22Rv1 (cell line): Measurements from ENCODE around the gene ISYNA1.

Experiments
- ZFX ChIP-seq: fragments of 450-650 bp; IDR thresholded peaks from 2 replicates; pipeline ENCODE4 v1.6.1; 2017; ENCODE audit warnings: antibody characterized with exemption, borderline replicate concordance
- TF ChIP-seq, protein P1 (sequence below): fragments of 450-650 bp; IDR thresholded peaks from 2 replicates; pipeline ENCODE4 v1.5.1; 2017; ENCODE audit warnings: mild to moderate bottlenecking

DNA sequence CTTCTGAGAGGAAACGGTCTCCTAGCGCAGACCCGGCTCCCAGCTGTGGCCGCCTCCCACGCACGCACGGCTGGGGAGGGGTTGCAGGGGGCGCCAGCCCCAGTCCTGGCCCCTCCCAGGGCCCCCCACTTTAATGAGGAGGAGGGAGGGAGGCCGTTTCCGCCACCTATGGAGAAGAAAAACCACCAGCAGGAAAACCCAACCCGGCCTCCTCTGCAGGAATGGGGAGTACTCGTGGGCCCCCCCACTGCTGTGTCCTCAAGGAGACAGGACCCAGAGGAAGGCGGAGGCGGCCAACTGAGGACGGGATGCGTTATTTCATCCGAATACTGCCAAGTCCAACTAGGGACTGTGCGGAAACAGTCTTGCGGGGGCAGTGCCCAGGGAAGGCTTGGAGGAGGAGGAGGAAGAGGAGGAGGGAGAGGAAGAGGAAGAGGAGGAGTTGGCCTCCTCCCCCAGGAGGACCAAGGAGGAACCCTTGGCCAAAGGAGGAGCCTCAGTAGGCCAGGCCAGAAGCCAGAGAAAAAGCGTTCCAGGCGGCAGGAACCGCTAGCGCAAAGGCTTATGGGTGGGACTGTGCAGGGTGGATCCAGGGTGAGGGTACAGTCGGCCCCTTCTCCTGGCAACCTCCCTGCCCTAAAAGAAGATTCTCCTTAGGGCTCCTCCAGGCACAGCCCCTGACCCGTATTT, 22.6 kb downstream of the ISYNA1 start:
- TF ChIP-seq, protein P1, sequence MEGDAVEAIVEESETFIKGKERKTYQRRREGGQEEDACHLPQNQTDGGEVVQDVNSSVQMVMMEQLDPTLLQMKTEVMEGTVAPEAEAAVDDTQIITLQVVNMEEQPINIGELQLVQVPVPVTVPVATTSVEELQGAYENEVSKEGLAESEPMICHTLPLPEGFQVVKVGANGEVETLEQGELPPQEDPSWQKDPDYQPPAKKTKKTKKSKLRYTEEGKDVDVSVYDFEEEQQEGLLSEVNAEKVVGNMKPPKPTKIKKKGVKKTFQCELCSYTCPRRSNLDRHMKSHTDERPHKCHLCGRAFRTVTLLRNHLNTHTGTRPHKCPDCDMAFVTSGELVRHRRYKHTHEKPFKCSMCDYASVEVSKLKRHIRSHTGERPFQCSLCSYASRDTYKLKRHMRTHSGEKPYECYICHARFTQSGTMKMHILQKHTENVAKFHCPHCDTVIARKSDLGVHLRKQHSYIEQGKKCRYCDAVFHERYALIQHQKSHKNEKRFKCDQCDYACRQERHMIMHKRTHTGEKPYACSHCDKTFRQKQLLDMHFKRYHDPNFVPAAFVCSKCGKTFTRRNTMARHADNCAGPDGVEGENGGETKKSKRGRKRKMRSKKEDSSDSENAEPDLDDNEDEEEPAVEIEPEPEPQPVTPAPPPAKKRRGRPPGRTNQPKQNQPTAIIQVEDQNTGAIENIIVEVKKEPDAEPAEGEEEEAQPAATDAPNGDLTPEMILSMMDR: no peak
- no peak for TF ChIP-seq ZFX
